Measurements from ENCODE around the gene DCUN1D2. TPM values are rescaled to one million over a fixed set of nuclear protein-coding genes. Genes with fewer than 3 reads are reported as not detected.

The DCUN1D2 gene
- total and polyA plus RNA-seq, 8 donors, result 4.8 to 18.3 (median 8.3) TPM

- no peak for ATAC-seq
Measured at GRCh38 chr13:113470073-113470472, 20.4 kb downstream of the DCUN1D2 start.

DNA sequence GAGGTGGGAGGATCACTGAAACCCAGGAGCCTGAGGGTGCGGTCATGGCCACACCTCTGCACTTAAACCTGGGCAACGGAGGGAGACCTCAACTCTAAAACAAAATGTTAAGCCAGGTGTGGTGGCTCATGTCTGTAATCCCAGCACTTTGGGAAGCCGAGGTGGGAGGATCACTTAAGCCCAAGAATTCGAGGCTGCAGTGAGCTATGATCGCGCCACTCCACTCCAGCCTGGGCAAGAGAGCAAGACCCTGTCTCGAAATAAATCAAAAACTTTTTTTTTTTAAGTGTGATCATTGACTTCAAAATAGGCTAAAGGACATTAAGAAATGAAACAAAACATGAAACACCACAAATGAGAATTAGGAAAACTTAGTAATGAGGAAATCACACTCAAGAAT lies 20.9 kb downstream of the DCUN1D2 start:
- no peak overlapping the region for H3K4me3 ChIP-seq
- H3K36me3 ChIP-seq, result peaks cover 0 to 6% (median 0%) of the 10 kb centered on the region in 3 donors
- 91 to 92% methylated on average over 7 of the region's 7 CpGs for WGBS, 2 donors
- DNase-seq, result no peak
- H3K4me1 ChIP-seq, result no peaks in the 10 kb centered on the region
- no peaks in the 10 kb centered on the region for H3K9me3 ChIP-seq
- TF ChIP-seq, protein P1, sequence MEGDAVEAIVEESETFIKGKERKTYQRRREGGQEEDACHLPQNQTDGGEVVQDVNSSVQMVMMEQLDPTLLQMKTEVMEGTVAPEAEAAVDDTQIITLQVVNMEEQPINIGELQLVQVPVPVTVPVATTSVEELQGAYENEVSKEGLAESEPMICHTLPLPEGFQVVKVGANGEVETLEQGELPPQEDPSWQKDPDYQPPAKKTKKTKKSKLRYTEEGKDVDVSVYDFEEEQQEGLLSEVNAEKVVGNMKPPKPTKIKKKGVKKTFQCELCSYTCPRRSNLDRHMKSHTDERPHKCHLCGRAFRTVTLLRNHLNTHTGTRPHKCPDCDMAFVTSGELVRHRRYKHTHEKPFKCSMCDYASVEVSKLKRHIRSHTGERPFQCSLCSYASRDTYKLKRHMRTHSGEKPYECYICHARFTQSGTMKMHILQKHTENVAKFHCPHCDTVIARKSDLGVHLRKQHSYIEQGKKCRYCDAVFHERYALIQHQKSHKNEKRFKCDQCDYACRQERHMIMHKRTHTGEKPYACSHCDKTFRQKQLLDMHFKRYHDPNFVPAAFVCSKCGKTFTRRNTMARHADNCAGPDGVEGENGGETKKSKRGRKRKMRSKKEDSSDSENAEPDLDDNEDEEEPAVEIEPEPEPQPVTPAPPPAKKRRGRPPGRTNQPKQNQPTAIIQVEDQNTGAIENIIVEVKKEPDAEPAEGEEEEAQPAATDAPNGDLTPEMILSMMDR (IDR thresholded peaks at IDR 0.05), result no peak
- intact Hi-C loops (cut with DNase I), result no loop called here
- no peak overlapping the region for H3K27ac ChIP-seq
- no peaks in the 10 kb centered on the region for H3K27me3 ChIP-seq
- no peak for FAIRE-seq
- ATAC-seq, result no peak

More at GRCh38 chr13:113470073-113470472, 20.4 kb downstream of the DCUN1D2 start:
- Histone ChIP-seq H3K27ac (no peak overlapping the region), H3K4me1 (no peaks in the 10 kb centered on the region), H3K27me3 (no peaks in the 10 kb centered on the region), H3K36me3 (peaks cover 0 to 6% (median 0%) of the 10 kb centered on the region in 3 donors), H3K4me3 (no peak overlapping the region), H3K9me3 (no peaks in the 10 kb centered on the region)
- no peak for FAIRE-seq
- DNase-seq, result no peak
- WGBS, 2 donors, result 95 to 98% methylated on average over 10 of the region's 10 CpGs
- TF ChIP-seq, protein P1 (IDR thresholded peaks at IDR 0.05), result no peak
- intact Hi-C loops (cut with DNase I), result no loop called here

- Histone ChIP-seq H3K27ac (no peak overlapping the region), H3K4me3 (no peak overlapping the region), H3K36me3 (peaks cover 0 to 3% (median 0%) of the 10 kb centered on the region in 3 donors), H3K4me1 (no peaks in the 10 kb centered on the region), H3K9me3 (no peaks in the 10 kb centered on the region), H3K27me3 (no peaks in the 10 kb centered on the region)
- WGBS, 2 donors, result 88 to 90% methylated on average over 22 of the region's 22 CpGs
- ATAC-seq (peak in 2 of 4 donors; percentile 49 to 64), FAIRE-seq (no peak), DNase-seq (no peak)
- intact Hi-C loops (cut with DNase I), result no loop called here
- TF ChIP-seq, protein P1 (IDR thresholded peaks at IDR 0.05), result no peak
Measured at GRCh38 chr13:113468472-113469201, 21.9 kb downstream of the DCUN1D2 start.

DNA sequence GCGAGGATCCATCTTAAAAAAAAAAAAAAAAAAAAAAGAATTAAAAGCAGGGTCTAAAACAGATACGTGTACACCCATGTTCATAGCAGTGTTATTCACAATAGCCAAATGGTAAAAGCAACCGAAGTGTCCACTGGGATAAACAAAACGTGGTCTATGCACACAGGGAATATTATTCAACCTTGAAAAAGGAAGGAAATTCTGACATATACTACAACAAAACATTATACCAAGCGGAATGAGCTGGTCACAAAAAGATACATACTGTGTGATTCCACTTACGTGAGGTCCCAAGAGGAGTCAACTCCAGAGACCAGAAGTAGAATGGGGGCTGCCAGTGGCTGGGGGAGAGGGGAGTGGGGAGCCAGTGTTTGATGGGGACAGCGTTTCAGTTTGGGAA lies 22.5 kb downstream of the DCUN1D2 start:
- ATAC-seq (no peak), DNase-seq (no peak), FAIRE-seq (no peak)
- no peaks in the 10 kb centered on the region for H3K9me3 ChIP-seq
- H3K27ac ChIP-seq, result no peak overlapping the region
- H3K36me3 ChIP-seq, result no peaks in the 10 kb centered on the region
- TF ChIP-seq, protein P1 (IDR thresholded peaks at IDR 0.05), result no peak
- H3K4me3 ChIP-seq, result no peak overlapping the region
- H3K4me1 ChIP-seq, result no peaks in the 10 kb centered on the region
- intact Hi-C loops (cut with DNase I), result no loop called here
- no peaks in the 10 kb centered on the region for H3K27me3 ChIP-seq
- WGBS, 2 donors, result 91 to 95% methylated on average over 7 of the region's 7 CpGs

- DNase-seq (no peak), ATAC-seq (no peak), FAIRE-seq (no peak)
- WGBS, 2 donors, result 91 to 92% methylated on average over 3 of the region's 3 CpGs
- Histone ChIP-seq H3K27ac (no peak overlapping the region), H3K4me3 (no peak overlapping the region), H3K36me3 (no peaks in the 10 kb centered on the region), H3K4me1 (no peaks in the 10 kb centered on the region), H3K9me3 (no peaks in the 10 kb centered on the region), H3K27me3 (no peaks in the 10 kb centered on the region)
- TF ChIP-seq, protein P1 (IDR thresholded peaks at IDR 0.05), result no peak
- intact Hi-C loops (cut with DNase I), result no loop called here
Measured at GRCh38 chr13:113466383-113466782, 24.1 kb downstream of the DCUN1D2 start.

Measured in pancreas (tissue), 10 donors.